Adrenal gland (tissue), 12 donors: Measurements from ENCODE around the gene IFT81. TPM values are rescaled to one million over a fixed set of nuclear protein-coding genes. Genes with fewer than 3 reads are reported as not detected.
A peak's percentile ranks its signal among the peaks of the same experiment; 100 is the strongest.

Experiments
- DNase-seq, 7 donors: peaks; one replicate each; pipeline ENCODE4 v3.0.0-alpha.2; 2019 to 2020
- H3K27ac ChIP-seq, 5 donors: fragments of 200-600 bp; sonication (generic) in 4 of 5; 1 replicate in 3 of 5; 2 replicates in 2 of 5; pipeline versions ENCODE4 v1.5.1 to v1.8.0; 2016 to 2020; ENCODE audit warnings: mild to moderate bottlenecking in 1 of 5
- H3K27me3 ChIP-seq: fragments of 200-600 bp; 2 replicates; pipeline ENCODE4 v1.8.0; 2021
- H3K36me3 ChIP-seq, 2 donors: fragments of 200-600 bp; replicated peaks in 1 of 2; 1 replicate in 1 of 2; 2 replicates in 1 of 2; pipeline versions ENCODE4 v1.5.1 to v1.8.0; 2018 to 2022
- H3K4me1 ChIP-seq, 2 donors: fragments of 200-600 bp; replicated peaks in 1 of 2; 1 replicate in 1 of 2; 2 replicates in 1 of 2; pipeline versions ENCODE4 v1.5.1 to v1.8.0; 2018 to 2021
- H3K4me3 ChIP-seq, 4 donors: fragments of 200-600 bp; sonication (generic) in 3 of 4; one replicate each; pipeline ENCODE4 v1.5.1; 2016 to 2018
- H3K9me3 ChIP-seq, 3 donors: fragments of 200-600 bp; sonication (generic) in 1 of 3; replicated peaks in 1 of 3; 1 replicate in 2 of 3; 2 replicates in 1 of 3; pipeline versions ENCODE4 v1.5.1 to v1.8.0; 2016 to 2021
- CTCF ChIP-seq, 6 experiments: fragments of 450-650 bp in 4 of 6; fragments of 200-600 bp in 2 of 6; sonication (generic) in 1 of 6; IDR thresholded peaks; 1 replicate in 5 of 6; 2 replicates in 1 of 6; pipeline versions ENCODE4 v1.5.1 to v1.8.0; 2016 to 2021; ENCODE audit warnings: antibody characterized with exemption in 6 of 6, mild to moderate bottlenecking in 2 of 6, moderate library complexity in 1 of 6
- POLR2A ChIP-seq, 2 donors: fragments of 450-650 bp; IDR thresholded peaks; one replicate each; pipeline ENCODE4 v1.6.1; 2017; ENCODE audit warnings: antibody characterized with exemption in 2 of 2, mild to moderate bottlenecking in 2 of 2, moderate library complexity in 1 of 2
- WGBS, 4 donors: extraction: QIAGEN DNeasy Blood & Tissue Kit in 2 of 4; methylation state at CpG; one replicate each; pipeline versions ENCODE4 v1.1.5 to v1.1.7; 2013 to 2017; 5-methylcytosine and 5-hydroxymethylcytosine counted together
- intact Hi-C, 2 donors: fragments of 100-400 bp; cut with DNase I; formaldehyde crosslinking; loops; one replicate each; pipeline versions ENCODE4 v1.14.1 to v1.15.0; 2022 to 2023
- polyA plus RNA-seq, 3 donors: library from polyadenylated mRNA; stranded (reverse); fragments of 200-250 nt in 2 of 3; fragments of 350-450 nt in 1 of 3; fragmentation: Illumina TruSeq in 1 of 3; extraction: RNeasy Lipid Tissue Mini Kit (QIAGEN cat#74804) in 1 of 3; gene quantifications; one replicate each; pipeline ENCODE4 v1.2.3, GENCODE V29; 2013 to 2014
- total RNA-seq, 9 donors: library from RNA; depleted of rRNA in 4 of 9; stranded (reverse); fragments of >200 nt in 4 of 9; fragments of 120-200 nt in 1 of 9; fragmentation: NEBNext Ultra II Directional in 1 of 9; extraction: Animal tissue kit (Norgen Biotek cat#: 25700) in 1 of 9; gene quantifications; one replicate each; pipeline versions ENCODE4 v1.1.0 to v1.2.4, GENCODE V29; 2013 to 2023
- donor health status: healthy with polysubstance abuse.
- donor health status: Bipolar disorder and iron deficiency.
- donor health status: DM: yes; HTN: yes; CAD: no.
- donor health status: DM: no; HTN: no; CAD: no.
- donor health status: DM: no; HTN: no; CAD: no.
- donor health status: DM: yes; HTN: yes; CAD: no.

The IFT81 gene
- total and polyA plus RNA-seq, 12 donors, result 4.0 to 19.2 (median 10.5) TPM

- 4 to 17% (median 9%) methylated on average over 3 of the region's 3 CpGs for WGBS, 4 donors
Observed at GRCh38 chr12:110234755-110235154, 110.6 kb downstream of the IFT81 start.

GRCh38 chr12:110235383-110235782 is 111.2 kb downstream of the IFT81 start:
- intact Hi-C loops, result no loop called here
- H3K9me3 ChIP-seq, result no peaks in the 10 kb centered on the region
- peak overlapping the region in 2 of 5 donors; percentile 5 to 57 for H3K27ac ChIP-seq
- peaks cover 0 to 20% of the 10 kb centered on the region in 2 donors for H3K4me1 ChIP-seq
- DNase-seq, result no peak
- no peaks in the 10 kb centered on the region for H3K36me3 ChIP-seq
- TF ChIP-seq POLR2A (IDR thresholded peaks at IDR 0.05) (no peak), CTCF (IDR thresholded peaks at IDR 0.05) (no peak)
- H3K4me3 ChIP-seq, result no peak overlapping the region
- no peaks in the 10 kb centered on the region for H3K27me3 ChIP-seq
- WGBS, 4 donors, result 64 to 79% (median 74%) methylated on average over 1 of the region's 1 CpG

More at GRCh38 chr12:110234755-110235154, 110.6 kb downstream of the IFT81 start:
- peak overlapping the region in 3 of 5 donors; percentile 5 to 57 (median 49) for H3K27ac ChIP-seq
- no peaks in the 10 kb centered on the region for H3K27me3 ChIP-seq
- intact Hi-C loops, result no loop called here
- no peak for DNase-seq
- no peak for TF ChIP-seq CTCF (IDR thresholded peaks at IDR 0.05)
- no peak for TF ChIP-seq POLR2A (IDR thresholded peaks at IDR 0.05)
- no peaks in the 10 kb centered on the region for H3K9me3 ChIP-seq
- no peak overlapping the region for H3K4me3 ChIP-seq
- H3K36me3 ChIP-seq, result no peaks in the 10 kb centered on the region
- peaks cover 0 to 20% of the 10 kb centered on the region in 2 donors for H3K4me1 ChIP-seq

- no peak overlapping the region for H3K4me3 ChIP-seq
- TF ChIP-seq CTCF (IDR thresholded peaks at IDR 0.05), result no peak
- no peak for TF ChIP-seq POLR2A (IDR thresholded peaks at IDR 0.05)
- no peaks in the 10 kb centered on the region for H3K9me3 ChIP-seq
- no peaks in the 10 kb centered on the region for H3K27me3 ChIP-seq
- intact Hi-C loops, result no loop called here
- peak in 1 of 7 donors; percentile 37 for DNase-seq
- 91 to 94% (median 94%) methylated on average over 5 of the region's 5 CpGs for WGBS, 4 donors
- H3K4me1 ChIP-seq, result peaks cover 0 to 4% of the 10 kb centered on the region in 2 donors
- H3K36me3 ChIP-seq, result no peaks in the 10 kb centered on the region
- no peak overlapping the region for H3K27ac ChIP-seq
Observed at GRCh38 chr12:110243227-110243626, 119.1 kb downstream of the IFT81 start.

GRCh38 chr12:110244372-110244771 is 120.2 kb downstream of the IFT81 start:
- WGBS, 4 donors, result 93 to 96% (median 95%) methylated on average over 12 of the region's 12 CpGs
- no peak overlapping the region for H3K4me3 ChIP-seq
- intact Hi-C loops, result no loop called here
- no peaks in the 10 kb centered on the region for H3K36me3 ChIP-seq
- no peak overlapping the region for H3K27ac ChIP-seq
- TF ChIP-seq POLR2A (IDR thresholded peaks at IDR 0.05) (no peak), CTCF (IDR thresholded peaks at IDR 0.05) (no peak)
- no peak for DNase-seq
- H3K9me3 ChIP-seq, result no peaks in the 10 kb centered on the region
- peaks cover 0 to 4% of the 10 kb centered on the region in 2 donors for H3K4me1 ChIP-seq
- no peaks in the 10 kb centered on the region for H3K27me3 ChIP-seq
